ENCODE data around the gene GFY. TPM values are rescaled to one million over a fixed set of nuclear protein-coding genes. Genes with fewer than 3 reads are reported as not detected.

The GFY gene
- total RNA-seq, 1 donor = not detected

- TF ChIP-seq, protein P1, sequence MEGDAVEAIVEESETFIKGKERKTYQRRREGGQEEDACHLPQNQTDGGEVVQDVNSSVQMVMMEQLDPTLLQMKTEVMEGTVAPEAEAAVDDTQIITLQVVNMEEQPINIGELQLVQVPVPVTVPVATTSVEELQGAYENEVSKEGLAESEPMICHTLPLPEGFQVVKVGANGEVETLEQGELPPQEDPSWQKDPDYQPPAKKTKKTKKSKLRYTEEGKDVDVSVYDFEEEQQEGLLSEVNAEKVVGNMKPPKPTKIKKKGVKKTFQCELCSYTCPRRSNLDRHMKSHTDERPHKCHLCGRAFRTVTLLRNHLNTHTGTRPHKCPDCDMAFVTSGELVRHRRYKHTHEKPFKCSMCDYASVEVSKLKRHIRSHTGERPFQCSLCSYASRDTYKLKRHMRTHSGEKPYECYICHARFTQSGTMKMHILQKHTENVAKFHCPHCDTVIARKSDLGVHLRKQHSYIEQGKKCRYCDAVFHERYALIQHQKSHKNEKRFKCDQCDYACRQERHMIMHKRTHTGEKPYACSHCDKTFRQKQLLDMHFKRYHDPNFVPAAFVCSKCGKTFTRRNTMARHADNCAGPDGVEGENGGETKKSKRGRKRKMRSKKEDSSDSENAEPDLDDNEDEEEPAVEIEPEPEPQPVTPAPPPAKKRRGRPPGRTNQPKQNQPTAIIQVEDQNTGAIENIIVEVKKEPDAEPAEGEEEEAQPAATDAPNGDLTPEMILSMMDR (IDR thresholded peaks at IDR 0.05; ENCODE audit: insufficient read depth, low read depth, low read length) = no peak
- DNase-seq (ENCODE audit: low read depth) = no peak
- H3K4me3 ChIP-seq (ENCODE audit: low read depth, low read length) = no peak overlapping the region
Measured at GRCh38 chr19:49407482-49408015, 17.6 kb upstream of the GFY start.

DNA sequence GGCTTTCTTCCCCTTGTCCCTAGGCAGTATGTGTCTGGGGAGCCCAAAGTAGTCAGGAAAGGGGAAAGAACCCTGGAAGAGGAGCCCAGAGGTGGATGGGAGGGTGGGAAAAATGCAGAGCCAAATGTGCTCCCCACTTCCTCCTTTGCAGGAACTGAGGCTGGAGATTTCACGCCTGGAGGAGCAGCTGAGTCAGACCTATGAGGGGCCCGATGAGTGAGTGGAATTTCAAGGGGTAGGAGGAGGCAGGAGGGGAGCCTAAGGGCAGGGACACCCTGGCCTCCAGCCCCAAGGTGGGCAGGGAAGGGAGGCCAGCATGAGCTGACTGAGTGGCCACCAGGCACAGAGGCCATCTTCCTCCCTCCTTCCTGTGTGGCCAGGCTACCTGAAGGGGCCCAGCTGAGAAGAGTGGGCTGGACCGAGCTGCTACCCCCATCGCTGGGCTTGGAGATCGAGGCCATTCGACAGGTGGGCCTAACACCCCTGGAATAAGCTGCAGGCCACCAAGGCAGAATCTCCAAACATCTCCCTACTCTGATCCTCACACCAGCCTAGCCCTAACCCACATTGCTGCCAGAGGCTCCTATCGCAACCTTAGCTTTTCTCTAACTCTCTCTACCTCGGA, 16.3 kb upstream of the GFY start:
- DNase-seq (ENCODE audit: low read depth) = no peak

DNA sequence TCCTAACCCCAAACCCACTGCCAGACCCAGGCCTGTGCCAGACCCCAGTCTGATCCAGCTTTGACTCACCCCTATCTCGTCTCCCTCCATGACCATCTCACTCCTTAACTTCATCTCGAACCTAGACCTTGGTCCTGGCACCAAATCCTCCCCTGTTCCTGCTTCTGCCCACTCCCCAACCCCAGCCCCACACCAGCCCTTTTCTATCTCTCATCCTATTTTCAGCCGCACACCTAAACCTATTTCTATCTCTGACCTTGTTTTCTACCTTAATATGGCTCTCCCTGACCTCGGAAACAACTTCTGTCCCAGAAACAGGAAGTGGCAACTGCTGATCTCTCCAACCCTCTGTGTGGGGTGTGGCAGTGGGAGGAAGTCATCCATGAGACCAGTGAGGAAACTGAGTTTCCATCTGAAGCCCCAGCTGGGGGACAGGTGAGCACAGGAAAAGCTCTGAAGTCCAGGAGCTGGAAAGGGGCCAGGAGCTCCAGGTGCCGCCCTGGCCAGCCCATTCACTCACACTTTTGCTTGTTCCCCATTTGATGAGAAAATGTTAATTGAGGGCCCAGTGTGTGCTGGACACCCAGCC, 15.7 kb upstream of the GFY start:
- TF ChIP-seq, protein P1 (IDR thresholded peaks at IDR 0.05; ENCODE audit: insufficient read depth, low read depth, low read length) = no peak
- no peak overlapping the region for H3K4me3 ChIP-seq (ENCODE audit: low read depth, low read length)
- DNase-seq (ENCODE audit: low read depth) = no peak

More for the DNA sequence above, 16.3 kb upstream of the GFY start:
- H3K4me3 ChIP-seq (ENCODE audit: low read depth, low read length) = no peak overlapping the region
- TF ChIP-seq, protein P1 (IDR thresholded peaks at IDR 0.05; ENCODE audit: insufficient read depth, low read depth, low read length) = no peak

GRCh38 chr19:49411681-49412326, 13.4 kb upstream of the GFY start:
- TF ChIP-seq, protein P1 (IDR thresholded peaks at IDR 0.05; ENCODE audit: insufficient read depth, low read depth, low read length) = no peak
- DNase-seq (ENCODE audit: low read depth) = no peak
- no peak overlapping the region for H3K4me3 ChIP-seq (ENCODE audit: low read depth, low read length)

DNA sequence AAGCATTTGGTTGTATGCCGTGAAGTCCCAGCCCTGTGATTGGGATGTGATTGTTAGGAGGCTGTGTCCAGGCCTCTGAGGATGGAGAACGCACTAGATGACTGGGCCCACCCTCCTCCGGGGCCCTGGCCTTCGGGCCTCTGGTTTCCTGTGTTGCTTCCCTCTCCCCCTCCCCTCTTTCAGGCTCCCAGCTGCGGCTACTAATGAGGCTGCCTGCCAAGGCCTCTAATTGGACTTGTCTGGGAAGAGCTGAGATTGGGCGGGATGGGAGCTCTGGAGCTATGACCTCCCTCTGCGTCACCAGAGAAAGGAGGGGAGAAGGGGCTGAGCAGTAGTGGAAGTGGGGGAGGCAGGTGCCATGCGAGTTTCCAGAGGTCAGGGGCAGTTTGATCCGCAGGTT, 11.8 kb upstream of the GFY start:
- no peak overlapping the region for H3K4me3 ChIP-seq (ENCODE audit: low read depth, low read length)
- no peak for DNase-seq (ENCODE audit: low read depth)
- TF ChIP-seq, protein P1 (IDR thresholded peaks at IDR 0.05; ENCODE audit: insufficient read depth, low read depth, low read length) = no peak

- no peak overlapping the region for H3K4me3 ChIP-seq (ENCODE audit: low read depth, low read length)
- TF ChIP-seq, protein P1 (IDR thresholded peaks at IDR 0.05; ENCODE audit: insufficient read depth, low read depth, low read length) = no peak
- DNase-seq (ENCODE audit: low read depth) = no peak
Measured at GRCh38 chr19:49414256-49414655, 10.9 kb upstream of the GFY start.

Measured in fibroblast of villous mesenchyme (primary cell).